H1 (cell line): ENCODE results near the gene SLC35G6. TPM values are rescaled to one million over a fixed set of nuclear protein-coding genes. Genes with fewer than 3 reads are reported as not detected.

Source experiments
- CTCF ChIA-PET: fragments of 300-600 bp; sonication (Branson Sonifier 250); formaldehyde crosslinking; loops from one replicate; lab custom pipeline; 2021; ENCODE audit not compliant: partially characterized antibody; lab: Charles Lee
- POLR2A ChIA-PET: fragments of 300-600 bp; sonication (Branson Sonifier 250); formaldehyde crosslinking; loops from one replicate; lab custom pipeline; 2021; ENCODE audit warnings: inconsistent platforms; ENCODE audit not compliant: partially characterized antibody; lab: Charles Lee
- DNase-seq, 2 experiments: peaks; one replicate each; pipeline versions ENCODE4 v3.0.0 to v3.0.0-alpha.2; 2010 to 2022; ENCODE audit warnings: low spot score in 2 of 2, low read depth in 1 of 2, mixed read lengths in 1 of 2
- FAIRE-seq: peaks from 2 replicates; lab custom pipeline; 2011; peaks lifted over from hg19 to GRCh38; lab: Jason Lieb, UNC
- H2AFZ ChIP-seq: 2 replicates; pipeline ENCODE4 v1.8.1; 2012; ENCODE audit warnings: low read length, inconsistent platforms
- H2AK5ac ChIP-seq: 2 replicates; pipeline ENCODE4 v1.6.1; 2013; ENCODE audit warnings: low read depth, low read length
- H2BK120ac ChIP-seq: replicated peaks from 2 replicates; pipeline ENCODE3; 2013; ENCODE audit warnings: low read depth, low read length, inconsistent platforms
- H2BK12ac ChIP-seq: 2 replicates; pipeline ENCODE4 v1.6.1; 2013; ENCODE audit warnings: low read depth, low read length
- H2BK15ac ChIP-seq: 2 replicates; pipeline ENCODE4 v1.6.1; 2013; ENCODE audit warnings: low read length
- H2BK20ac ChIP-seq: 2 replicates; pipeline ENCODE4 v1.6.1; 2013; ENCODE audit warnings: low read length
- H2BK5ac ChIP-seq: 2 replicates; pipeline ENCODE4 v1.6.1; 2013; ENCODE audit warnings: low read depth, low read length
- H3K14ac ChIP-seq: 2 replicates; pipeline ENCODE4 v1.6.1; 2013; ENCODE audit warnings: inconsistent platforms; ENCODE audit not compliant: insufficient read length
- H3K18ac ChIP-seq: 2 replicates; pipeline ENCODE4 v1.6.1; 2013; ENCODE audit warnings: low read length; ENCODE audit errors: extremely low read depth
- H3K23ac ChIP-seq: 2 replicates; pipeline ENCODE4 v1.6.1; 2013; ENCODE audit warnings: inconsistent platforms; ENCODE audit not compliant: insufficient read length
- H3K23me2 ChIP-seq: 2 replicates; pipeline ENCODE4 v1.6.1; 2013; ENCODE audit warnings: low read depth, low read length
- H3K27ac ChIP-seq: 2 replicates; pipeline ENCODE4 v1.6.1; 2011; ENCODE audit warnings: low read depth, low read length, inconsistent platforms
- H3K27me3 ChIP-seq, 4 experiments: replicated peaks in 1 of 4; 1 replicate in 1 of 4; 2 replicates in 3 of 4; pipeline versions ENCODE4 v1.6.1 to v1.8.1; 2011 to 2013; ENCODE audit warnings: low read length in 3 of 4, mild to moderate bottlenecking in 3 of 4, inconsistent platforms in 2 of 4, mixed read lengths in 2 of 4, moderate library complexity in 1 of 4; ENCODE audit not compliant: control insufficient read depth in 3 of 4, insufficient read depth in 3 of 4; ENCODE audit errors: extremely low read depth in 1 of 4
- H3K36me3 ChIP-seq, 4 experiments: 2 replicates each; pipeline versions ENCODE4 v1.6.1 to v1.8.1; 2011 to 2013; ENCODE audit warnings: mild to moderate bottlenecking in 4 of 4, low read length in 3 of 4, moderate library complexity in 2 of 4, control low read depth in 1 of 4, inconsistent platforms in 1 of 4; ENCODE audit not compliant: insufficient read depth in 4 of 4, control insufficient read depth in 2 of 4
- H3K4ac ChIP-seq: replicated peaks from 2 replicates; pipeline ENCODE3; 2013; ENCODE audit warnings: low read length, low read depth, mixed read lengths, inconsistent platforms; ENCODE audit not compliant: insufficient read length
- H3K4me1 ChIP-seq, 4 experiments: replicated peaks in 1 of 4; 1 replicate in 1 of 4; 2 replicates in 3 of 4; pipeline versions ENCODE4 v1.6.1 to v1.8.1; 2011 to 2013; ENCODE audit warnings: low read length in 3 of 4, inconsistent platforms in 2 of 4, mixed read lengths in 1 of 4; ENCODE audit not compliant: insufficient read depth in 4 of 4, control insufficient read depth in 3 of 4
- H3K4me2 ChIP-seq, 2 experiments: 2 replicates each; pipeline versions ENCODE4 v1.6.1 to v1.8.1; 2011 to 2013; ENCODE audit warnings: low read depth in 2 of 2, low read length in 2 of 2, control low read depth in 1 of 2, inconsistent platforms in 1 of 2, mild to moderate bottlenecking in 1 of 2; ENCODE audit not compliant: insufficient read depth in 1 of 2
- H3K4me3 ChIP-seq, 4 experiments: fragments of 200-600, 300-600 bp in 1 of 4; sonication (generic), shearing (Covaris generic), sonication (Bioruptor Twin) in 1 of 4; 2 replicates each; pipeline versions ENCODE4 v1.5.1 to v1.8.1; 2011 to 2016; ENCODE audit warnings: low read length in 4 of 4, low read depth in 3 of 4, control low read depth in 2 of 4, inconsistent platforms in 2 of 4, mild to moderate bottlenecking in 2 of 4, mixed read lengths in 1 of 4, moderate library complexity in 1 of 4; ENCODE audit not compliant: insufficient read depth in 2 of 4; ENCODE audit errors: extremely low read depth in 1 of 4
- H3K56ac ChIP-seq: replicated peaks from 2 replicates; pipeline ENCODE3; 2013; ENCODE audit warnings: low read depth, mild to moderate bottlenecking, mixed read lengths, low read length, inconsistent platforms; ENCODE audit not compliant: insufficient read length
- H3K79me1 ChIP-seq: 2 replicates; pipeline ENCODE4 v1.6.1; 2013; ENCODE audit warnings: low read depth, low read length, control low read depth
- H3K79me2 ChIP-seq, 2 experiments: 2 replicates each; pipeline versions ENCODE4 v1.6.1 to v1.8.1; 2012 to 2013; ENCODE audit warnings: low read length in 2 of 2, mild to moderate bottlenecking in 2 of 2, inconsistent platforms in 1 of 2; ENCODE audit not compliant: insufficient read depth in 2 of 2, control insufficient read depth in 1 of 2
- H3K9ac ChIP-seq, 4 experiments: replicated peaks in 1 of 4; 1 replicate in 1 of 4; 2 replicates in 3 of 4; pipeline versions ENCODE4 v1.6.1 to v1.8.1; 2011 to 2013; ENCODE audit warnings: low read depth in 3 of 4, low read length in 3 of 4, control low read depth in 2 of 4, mild to moderate bottlenecking in 2 of 4, moderate library complexity in 2 of 4, inconsistent platforms in 1 of 4; ENCODE audit errors: extremely low read depth in 1 of 4
- H3K9me3 ChIP-seq, 2 experiments: 2 replicates each; pipeline versions ENCODE4 v1.6.1 to v1.8.1; 2012 to 2013; ENCODE audit warnings: mild to moderate bottlenecking in 2 of 2, moderate library complexity in 2 of 2, control low read depth in 1 of 2, inconsistent platforms in 1 of 2, low read depth in 1 of 2, low read length in 1 of 2, mixed read lengths in 1 of 2; ENCODE audit not compliant: insufficient read depth in 2 of 2
- H4K20me1 ChIP-seq, 2 experiments: replicated peaks in 1 of 2; 2 replicates each; pipeline versions ENCODE3 to v1.8.1; 2011 to 2013; ENCODE audit warnings: inconsistent platforms in 2 of 2, low read length in 2 of 2, mild to moderate bottlenecking in 1 of 2; ENCODE audit not compliant: insufficient read depth in 2 of 2, control insufficient read depth in 1 of 2
- H4K5ac ChIP-seq: 2 replicates; pipeline ENCODE4 v1.6.1; 2013; ENCODE audit warnings: low read length, low read depth, mixed read lengths, inconsistent platforms; ENCODE audit not compliant: insufficient read length
- H4K8ac ChIP-seq: 2 replicates; pipeline ENCODE4 v1.8.0; 2013; ENCODE audit warnings: mild to moderate bottlenecking, moderate library complexity, low read length, inconsistent platforms; ENCODE audit not compliant: insufficient read depth; ENCODE audit errors: extremely low read depth
- H4K91ac ChIP-seq: replicated peaks from 2 replicates; pipeline ENCODE3; 2013; ENCODE audit warnings: low read length, mixed read lengths, inconsistent platforms; ENCODE audit not compliant: insufficient read length
- ASH2L ChIP-seq: fragments of 200-600, 300-600 bp; sonication (generic); IDR thresholded peaks from one replicate; pipeline ENCODE4 v1.7.1; 2017; ENCODE audit warnings: low read length
- CEBPB ChIP-seq: IDR thresholded peaks from 2 replicates; pipeline ENCODE4 v1.6.1; 2012; ENCODE audit warnings: low read depth, low read length
- CREB1 ChIP-seq: IDR thresholded peaks from 2 replicates; pipeline ENCODE4 v1.6.1; 2012; ENCODE audit warnings: inconsistent platforms
- EZH2 ChIP-seq: fragments of 200-600 bp; sonication (generic); IDR thresholded peaks from 2 replicates; pipeline ENCODE4 v1.7.1; 2012; ENCODE audit warnings: low read depth, mild to moderate bottlenecking, moderate library complexity, low read length, inconsistent platforms; ENCODE audit not compliant: severe bottlenecking
- GABPA ChIP-seq: IDR thresholded peaks from 2 replicates; pipeline ENCODE4 v1.6.1; 2011; ENCODE audit warnings: mild to moderate bottlenecking, low read length, moderate library complexity, borderline replicate concordance; ENCODE audit not compliant: insufficient read depth
- KDM5A ChIP-seq: fragments of 200-600 bp; IDR thresholded peaks from 2 replicates; pipeline ENCODE4 v1.7.1; 2012; ENCODE audit warnings: mild to moderate bottlenecking, low read length, inconsistent platforms, mixed read lengths
- POLR2AphosphoS5 ChIP-seq: IDR thresholded peaks from 2 replicates; pipeline ENCODE4 v1.6.1; 2011; ENCODE audit warnings: low read depth, low read length
- RAD21 ChIP-seq, 2 experiments: IDR thresholded peaks in 1 of 2; conservative IDR thresholded peaks in 1 of 2; 2 replicates each; pipeline ENCODE4 v1.6.1; 2011; ENCODE audit warnings: low read depth in 2 of 2, low read length in 2 of 2, improper control_type of control experiment in 1 of 2, inconsistent platforms in 1 of 2, mild to moderate bottlenecking in 1 of 2, moderate library complexity in 1 of 2
- RNF2 ChIP-seq: fragments of 200-900, 300-1000 bp; sonication (generic); IDR thresholded peaks from 2 replicates; pipeline ENCODE4 v1.7.1; 2016; ENCODE audit warnings: borderline replicate concordance, low read depth, mild to moderate bottlenecking, antibody characterized with exemption, low read length; ENCODE audit not compliant: poor library complexity, severe bottlenecking; ENCODE audit errors: missing control alignments
- SIRT6 ChIP-seq: IDR thresholded peaks from one replicate; pipeline ENCODE4 v1.7.1; 2012; ENCODE audit warnings: low read length, inconsistent platforms
- WGBS, 2 experiments: shearing (Covaris generic) in 1 of 2; methylation state at CpG; one replicate each; pipeline versions ENCODE4 v1.1.6 to v1.1.7; 2013 to 2015; ENCODE audit warnings: low lambda C conversion rate in 2 of 2, mixed read lengths in 2 of 2, inconsistent platforms in 1 of 2, low coverage in 1 of 2, missing lambda C conversion rate in 1 of 2; ENCODE audit not compliant: insufficient replicate concordance in 2 of 2, insufficient coverage in 1 of 2, insufficient read length in 1 of 2; ENCODE audit errors: extremely low coverage in 1 of 2, missing lambda C conversion rate in 1 of 2; 5-methylcytosine and 5-hydroxymethylcytosine counted together
- polyA plus RNA-seq, 7 experiments: library from polyadenylated mRNA; depleted of rRNA in 3 of 7; stranded (reverse) in 5 of 7; unstranded in 2 of 7; fragments of >200 nt in 5 of 7; fragments of 200-250 nt in 2 of 7; gene quantifications; 1 replicate in 5 of 7; 2 replicates in 1 of 7; 4 replicates in 1 of 7; pipeline versions ENCODE4 v1.2.1 to v1.2.3, GENCODE V29; 2011 to 2013; ENCODE audit warnings: missing spikeins in 2 of 7, mixed read lengths in 2 of 7
- total RNA-seq: library from RNA; stranded (reverse); fragmentation: NEBNext Ultra II Directional; extraction: Animal tissue kit (Norgen Biotek cat#: 25700); gene quantifications from 2 replicates; pipeline ENCODE4 v1.2.1, GENCODE V29; 2021

The SLC35G6 gene
- total and polyA plus RNA-seq, 2 of the 8 experiments (the other 6 are each of a cell fraction or from before 2014, with no cell fraction given): 0.05 TPM; not detected in 1

DNA sequence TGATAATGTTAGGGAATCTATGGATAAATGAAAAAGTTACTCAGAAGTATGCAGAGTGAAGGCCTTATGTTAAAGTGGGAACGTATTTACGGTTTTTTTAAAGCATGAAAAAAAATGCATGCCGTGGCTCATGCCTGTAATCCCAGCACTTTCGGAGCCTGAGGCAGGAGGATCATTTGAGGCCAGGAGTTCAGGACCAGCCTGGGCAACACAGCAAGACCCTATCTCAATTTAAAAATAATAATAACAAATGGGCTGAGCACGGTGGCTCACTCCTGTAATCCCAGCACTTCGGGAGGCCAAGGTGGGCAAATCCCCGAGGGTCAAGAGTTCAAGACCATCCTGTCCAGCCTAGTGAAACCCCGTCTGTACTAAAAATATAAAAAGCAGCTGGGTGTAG lies 8.9 kb downstream of the SLC35G6 start:
- Histone ChIP-seq H4K5ac (no peak overlapping the region), H2BK15ac (no peak overlapping the region), H3K79me1 (peaks cover 25% of the 10 kb centered on the region), H3K4ac (no peak overlapping the region), H3K23ac (no peak overlapping the region), H3K4me3 (no peak overlapping the region), H3K79me2 (peaks cover 60 to 98% of the 10 kb centered on the region in 2 experiments), H4K8ac (no peak overlapping the region), H2BK20ac (no peak overlapping the region), H3K27me3 (no peaks in the 10 kb centered on the region), H3K9ac (no peak overlapping the region), H3K18ac (no peak overlapping the region), H2BK5ac (no peak overlapping the region), H3K4me2 (no peak overlapping the region), H3K9me3 (no peaks in the 10 kb centered on the region), H3K4me1 (0 out of 7 replicates have a peak, but pooled peaks cover 0 to 4% (median 1%) of the 10 kb centered on the region in 4 experiments), H4K20me1 (peaks cover 29 to 42% of the 10 kb centered on the region in 2 experiments), H3K27ac (no peak overlapping the region), H2AFZ (no peak overlapping the region), H3K36me3 (peaks cover 0 to 7% (median 0%) of the 10 kb centered on the region in 4 experiments; a peak in 1 of 8 replicates), H2BK120ac (no peak overlapping the region), H2BK12ac (no peak overlapping the region), H3K23me2 (0 out of 2 replicates have a peak, but pooled peaks cover 2% of the 10 kb centered on the region), H3K56ac (no peak overlapping the region), H2AK5ac (no peak overlapping the region), H4K91ac (no peak overlapping the region), H3K14ac (no peak overlapping the region)
- FAIRE-seq: no peak
- 81% methylated on average over 8 of the region's 8 CpGs; no CpG with 5 or more reads in 1 of the 2 experiments for WGBS, 2 experiments
- DNase-seq: no peak
- TF ChIP-seq CREB1: no peak
- TF ChIP-seq KDM5A: no peak
- no peak for TF ChIP-seq RAD21 (IDR thresholded peaks at IDR 0.05 in 1 of 2, conservative IDR thresholded peaks at IDR 0.05 in 1 of 2; ENCODE audit: low read depth in 2 of 2, low read length in 2 of 2)
- TF ChIP-seq CEBPB: no peak
- TF ChIP-seq ASH2L: no peak
- TF ChIP-seq SIRT6: no peak
- TF ChIP-seq EZH2: no peak
- TF ChIP-seq GABPA: no peak
- TF ChIP-seq POLR2AphosphoS5: no peak
- no peak for TF ChIP-seq RNF2
- CTCF ChIA-PET: interaction anchor here (0.9 to 5.8 kb wide), 4 partner anchors 13 to 54 kb away, joined by 4 to 29 read pairs (median 8); no protein-coding TSS in a partner anchor
- POLR2A ChIA-PET: interaction anchor here (1.0 to 1.4 kb wide), 6 partner anchors 14 to 110 kb away, joined by 3 to 5 read pairs (median 3); partner anchors contain the start of gene SPEM1
